Measurements from ENCODE around the gene ACSL1.
"Not testable (repeated sequence)": the region's sequence is repeated elsewhere in the genome, so short reads cannot be mapped to it uniquely, and the experiment has no call there.

The ACSL1 gene

GRCh38 chr4:184750926-184751584 lies 74.7 kb downstream of the ACSL1 start:
- DNase-seq: no peak

- peak in 1 of 2 experiments; percentile 18 for DNase-seq
Observed at GRCh38 chr4:184748251-184748652, 77.5 kb downstream of the ACSL1 start.

- DNase-seq: peak in 1 of 2 experiments; percentile 14
Observed at GRCh38 chr4:184747034-184747830, 78.5 kb downstream of the ACSL1 start.

GRCh38 chr4:184745831-184746795 lies 79.7 kb downstream of the ACSL1 start:
- DNase-seq: peak; percentile 98

GRCh38 chr4:184744236-184744635 lies 81.5 kb downstream of the ACSL1 start:
- no peak for DNase-seq

- no peak for DNase-seq
Observed at GRCh38 chr4:184743650-184744049, 82.1 kb downstream of the ACSL1 start.

GRCh38 chr4:184741651-184742050 lies 84.1 kb downstream of the ACSL1 start:
- not testable (repeated sequence) for DNase-seq

GRCh38 chr4:184740980-184741391 lies 84.8 kb downstream of the ACSL1 start:
- no peak for DNase-seq

- DNase-seq: peak; percentile 69 to 72
Observed at GRCh38 chr4:184739575-184739974, 86.2 kb downstream of the ACSL1 start.

- DNase-seq: no peak
Observed at GRCh38 chr4:184734758-184735157, 91.0 kb downstream of the ACSL1 start.

GRCh38 chr4:184733654-184734524 lies 91.9 kb downstream of the ACSL1 start, which contains the start of gene CENPU:
Gene CENPU, minus strand, starts transcription at chr4:184734096. Its CDS starts 34 bp downstream, at chr4:184734062.
- peak; percentile 99 for DNase-seq

- no peak for DNase-seq
Observed at GRCh38 chr4:184732126-184732525, 93.6 kb downstream of the ACSL1 start.

GRCh38 chr4:184731056-184731455 lies 94.7 kb downstream of the ACSL1 start:
- DNase-seq: no peak

- no peak for DNase-seq
Observed at GRCh38 chr4:184729946-184730345, 95.8 kb downstream of the ACSL1 start.

- DNase-seq: no peak
Observed at GRCh38 chr4:184728858-184729257, 96.9 kb downstream of the ACSL1 start.

- peak; percentile 33 to 38 for DNase-seq
Observed at GRCh38 chr4:184727430-184727829, 98.3 kb downstream of the ACSL1 start.

GRCh38 chr4:184722798-184723197 lies 103.0 kb downstream of the ACSL1 start:
- DNase-seq: peak; percentile 32 to 34

- no peak for DNase-seq
Observed at GRCh38 chr4:184721254-184721653, 104.5 kb downstream of the ACSL1 start.

GRCh38 chr4:184719407-184719806 lies 106.4 kb downstream of the ACSL1 start:
- no peak for DNase-seq

- no peak for DNase-seq
Observed at GRCh38 chr4:184715526-184715925, 110.2 kb downstream of the ACSL1 start.

- no peak for DNase-seq
Observed at GRCh38 chr4:184713887-184714286, 111.9 kb downstream of the ACSL1 start.

- no peak for DNase-seq
Observed at GRCh38 chr4:184712322-184712721, 113.4 kb downstream of the ACSL1 start.
